Measurements from ENCODE around the gene PROCA1.
"Not testable (repeated sequence)": the region's sequence is repeated elsewhere in the genome, so short reads cannot be mapped to it uniquely, and the experiment has no call there.

The PROCA1 gene

GRCh38 chr17:28669918-28670317 is 41.8 kb downstream of the PROCA1 start:
- no peak for DNase-seq (ENCODE audit: low read depth)

GRCh38 chr17:28667870-28668269 is 43.8 kb downstream of the PROCA1 start:
- no peak for DNase-seq (ENCODE audit: low read depth)

- DNase-seq (ENCODE audit: low read depth) = no peak
These were observed 45.7 kb downstream of the PROCA1 start for GRCh38 chr17:28665994-28666393.

- DNase-seq (ENCODE audit: low read depth) = no peak
These were observed 48.0 kb downstream of the PROCA1 start for GRCh38 chr17:28663723-28664122.

GRCh38 chr17:28662527-28662829 is 49.2 kb downstream of the PROCA1 start:
- DNase-seq (ENCODE audit: low read depth) = no peak

GRCh38 chr17:28661635-28662526 is 49.8 kb downstream of the PROCA1 start, which contains the start of the genes SDF2 and SUPT6H:
Gene SDF2 (minus strand): TSS chr17:28661906. CDS start chr17:28661876, 30 bp downstream.
Gene SUPT6H (plus strand): TSS chr17:28662205. CDS start chr17:28673402, 11,197 bp downstream.
- DNase-seq (ENCODE audit: low read depth) = peak; percentile 63

GRCh38 chr17:28659497-28659881 is 52.2 kb downstream of the PROCA1 start:
- DNase-seq (ENCODE audit: low read depth) = not testable (repeated sequence)

- DNase-seq (ENCODE audit: low read depth) = not testable (repeated sequence)
These were observed 52.8 kb downstream of the PROCA1 start for GRCh38 chr17:28658766-28659496.

- not testable (repeated sequence) for DNase-seq (ENCODE audit: low read depth)
These were observed 53.3 kb downstream of the PROCA1 start for GRCh38 chr17:28658342-28658741.

- no peak for DNase-seq (ENCODE audit: low read depth)
These were observed 53.9 kb downstream of the PROCA1 start for GRCh38 chr17:28657756-28658155.

GRCh38 chr17:28655160-28655559 is 56.5 kb downstream of the PROCA1 start:
- DNase-seq (ENCODE audit: low read depth) = no peak

All from HS-5 (cell line).